Occipital lobe (tissue), 2 donors: ENCODE results near the gene SPOPL. TPM values are rescaled to one million over a fixed set of nuclear protein-coding genes. Genes with fewer than 3 reads are reported as not detected.
"Not testable (repeated sequence)": the region's sequence is repeated elsewhere in the genome, so short reads cannot be mapped to it uniquely, and the experiment has no call there.

Source experiments
- DNase-seq: peaks from one replicate; lab custom pipeline; 2025; lab: John Stamatoyannopoulos, UW
- total RNA-seq: library from RNA; depleted of rRNA; stranded (reverse); fragments of >200 nt; gene quantifications from one replicate; pipeline ENCODE4 v1.2.3, GENCODE V29; 2014

Gene SPOPL
- total RNA-seq: 29.3 TPM

DNA sequence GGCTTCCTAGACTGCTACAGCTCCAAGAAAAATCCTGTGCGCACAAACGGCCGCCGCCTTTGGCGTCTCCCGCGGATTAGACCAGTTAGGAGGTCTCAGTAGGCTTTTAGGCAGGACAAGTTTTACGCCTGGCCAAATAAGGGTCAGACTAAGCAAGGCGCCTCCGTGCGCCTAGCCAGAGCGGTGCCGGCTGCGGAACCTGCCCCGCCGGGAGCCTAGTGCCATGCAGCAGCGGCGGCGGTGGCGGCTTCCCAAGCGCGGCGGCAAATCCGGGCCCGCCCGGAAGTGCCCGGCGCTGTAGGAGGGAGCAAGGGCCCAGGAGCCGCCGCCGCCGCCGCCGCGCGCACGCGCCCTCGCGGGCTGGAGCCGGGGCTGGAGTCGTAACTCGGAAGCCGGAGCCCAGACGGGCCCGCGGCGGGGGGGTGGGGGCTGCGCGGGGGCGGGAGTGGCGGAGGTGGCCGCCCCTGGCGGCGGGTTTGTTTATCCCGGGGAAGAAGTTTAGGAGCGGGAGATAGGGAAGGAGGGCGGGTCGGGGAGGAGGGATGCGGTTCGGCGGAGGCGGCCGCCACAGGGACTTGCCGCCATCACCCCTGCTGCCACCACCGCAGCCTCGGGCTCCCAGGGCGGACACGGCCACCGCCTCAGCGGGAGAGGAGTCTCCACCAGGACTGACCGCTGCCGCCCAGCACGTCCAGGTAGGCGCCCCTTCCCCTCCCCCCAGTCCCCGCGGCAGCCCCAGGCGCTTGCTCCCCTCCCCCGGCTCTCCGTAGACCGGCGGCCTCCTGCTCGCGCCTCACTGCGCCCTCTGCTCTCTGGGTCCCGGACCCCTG is at the start of gene SPOPL:
Gene SPOPL, plus strand, starts transcription at position 346 of the 830 bp plus-strand sequence. CDS start 48,447 bp downstream, outside the sequence.
- peak; percentile 87 for DNase-seq

DNA sequence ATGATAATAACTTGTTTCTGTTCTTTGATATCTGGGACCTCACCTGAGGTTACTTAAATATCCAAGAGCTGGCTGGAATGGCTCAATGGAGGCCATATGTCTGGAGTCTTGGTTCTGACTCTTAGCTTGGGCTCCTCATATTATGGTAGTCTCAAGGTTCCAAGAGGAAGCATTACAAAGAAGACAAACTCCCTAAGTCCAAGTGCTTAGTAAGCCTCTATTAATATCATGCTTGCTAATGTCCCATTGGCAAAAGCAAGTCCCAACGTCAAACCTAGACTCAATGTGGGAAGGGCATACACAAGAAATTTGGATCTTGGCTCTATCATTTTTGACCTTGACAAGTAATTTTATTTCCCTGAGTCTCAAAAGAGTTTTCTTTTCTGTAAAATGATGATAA is 49.2 kb upstream of the SPOPL start:
- DNase-seq: no peak

- no peak for DNase-seq
Measured at GRCh38 chr2:138453815-138454214, 47.8 kb upstream of the SPOPL start.

GRCh38 chr2:138454761-138455160 is 46.8 kb upstream of the SPOPL start:
- DNase-seq: no peak

DNA sequence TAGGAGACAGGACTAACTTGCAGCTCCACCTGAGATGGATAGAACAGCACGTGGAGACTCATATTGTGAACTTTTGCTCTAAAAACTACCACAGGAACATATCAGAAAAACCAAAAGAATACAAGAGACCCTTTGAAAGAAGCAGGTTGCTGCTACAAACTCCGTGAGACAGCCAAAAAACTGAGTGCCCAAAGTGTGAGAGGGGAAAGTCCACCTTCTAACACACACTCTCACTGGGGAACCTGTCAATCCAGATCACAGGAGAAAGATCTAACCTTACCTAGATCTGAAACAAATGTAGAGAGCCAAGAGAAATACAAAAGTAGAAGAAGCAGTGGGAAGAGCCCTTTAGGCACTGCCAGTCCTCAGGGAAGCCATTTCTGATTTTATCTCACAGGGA is 46.3 kb upstream of the SPOPL start:
- DNase-seq: no peak

GRCh38 chr2:138455691-138456090 is 45.9 kb upstream of the SPOPL start:
- DNase-seq: no peak

DNA sequence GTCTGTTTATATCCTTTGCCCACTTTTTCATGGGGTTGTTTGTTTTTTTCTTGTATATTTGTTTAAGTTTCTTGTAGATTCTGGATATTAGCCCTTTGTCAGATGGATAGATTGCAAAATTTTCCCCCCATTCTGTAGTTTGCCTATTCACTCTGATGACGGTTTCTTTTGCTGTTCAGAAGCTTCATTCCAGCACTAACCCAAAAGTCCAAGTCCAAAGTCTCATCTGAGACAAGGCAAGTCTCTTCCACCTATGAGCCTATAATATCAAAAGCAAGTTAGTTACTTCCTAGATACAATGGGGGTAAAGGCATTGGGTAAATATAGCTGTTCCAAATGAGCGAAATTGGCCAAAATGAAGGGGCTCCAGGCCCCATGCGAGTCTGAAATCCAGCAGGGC is 38.9 kb upstream of the SPOPL start:
- DNase-seq: not testable (repeated sequence)

DNA sequence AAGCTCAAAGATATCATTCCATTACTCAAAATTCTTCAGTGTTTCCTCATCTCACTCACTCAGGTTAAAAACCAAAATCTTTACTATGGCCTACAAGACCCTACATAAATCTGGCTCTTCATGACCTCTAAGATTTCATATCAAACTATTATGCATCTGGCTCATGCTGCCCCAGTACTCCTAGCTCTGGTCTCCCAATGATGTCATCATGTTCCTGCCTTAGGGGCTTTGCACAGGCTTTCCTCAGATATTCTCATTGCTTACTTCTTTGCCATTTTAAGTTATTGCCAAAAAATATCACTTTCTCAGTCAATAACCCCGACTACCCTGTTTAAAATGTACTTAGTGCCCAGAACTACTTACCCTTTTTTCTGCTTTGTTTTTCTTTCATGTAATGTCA is 33.0 kb upstream of the SPOPL start:
- DNase-seq: no peak

- DNase-seq: no peak
Measured at GRCh38 chr2:138469411-138469810, 32.2 kb upstream of the SPOPL start.

- DNase-seq: no peak
Measured at GRCh38 chr2:138470941-138471340, 30.6 kb upstream of the SPOPL start.

GRCh38 chr2:138474100-138474825 is 27.3 kb upstream of the SPOPL start:
- DNase-seq: no peak

- no peak for DNase-seq
Measured at GRCh38 chr2:138475277-138475776, 26.2 kb upstream of the SPOPL start.

- DNase-seq: no peak
Measured at GRCh38 chr2:138476186-138476585, 25.4 kb upstream of the SPOPL start.

DNA sequence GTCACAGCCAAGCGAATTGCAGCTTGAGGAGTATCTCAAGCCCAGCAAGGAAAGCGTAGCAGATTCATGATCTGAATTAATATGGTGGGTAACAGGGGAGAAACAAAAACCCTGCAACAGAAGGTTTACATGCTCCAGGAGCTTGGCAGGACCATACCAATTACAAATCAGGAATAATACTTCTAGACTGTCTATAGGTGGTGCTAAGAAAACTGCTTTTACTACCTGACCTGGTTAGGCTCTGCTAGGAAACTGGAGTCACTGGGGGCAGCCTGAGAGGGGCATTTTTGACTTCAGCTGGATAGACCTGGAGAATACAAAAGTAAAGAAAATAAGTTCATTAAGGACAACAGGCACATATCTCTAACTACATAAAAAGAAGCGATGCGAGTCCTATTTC is 24.6 kb upstream of the SPOPL start:
- no peak for DNase-seq

- DNase-seq: not testable (repeated sequence)
Measured at GRCh38 chr2:138482796-138483195, 18.8 kb upstream of the SPOPL start.

- no peak for DNase-seq
Measured at GRCh38 chr2:138485019-138485418, 16.6 kb upstream of the SPOPL start.

DNA sequence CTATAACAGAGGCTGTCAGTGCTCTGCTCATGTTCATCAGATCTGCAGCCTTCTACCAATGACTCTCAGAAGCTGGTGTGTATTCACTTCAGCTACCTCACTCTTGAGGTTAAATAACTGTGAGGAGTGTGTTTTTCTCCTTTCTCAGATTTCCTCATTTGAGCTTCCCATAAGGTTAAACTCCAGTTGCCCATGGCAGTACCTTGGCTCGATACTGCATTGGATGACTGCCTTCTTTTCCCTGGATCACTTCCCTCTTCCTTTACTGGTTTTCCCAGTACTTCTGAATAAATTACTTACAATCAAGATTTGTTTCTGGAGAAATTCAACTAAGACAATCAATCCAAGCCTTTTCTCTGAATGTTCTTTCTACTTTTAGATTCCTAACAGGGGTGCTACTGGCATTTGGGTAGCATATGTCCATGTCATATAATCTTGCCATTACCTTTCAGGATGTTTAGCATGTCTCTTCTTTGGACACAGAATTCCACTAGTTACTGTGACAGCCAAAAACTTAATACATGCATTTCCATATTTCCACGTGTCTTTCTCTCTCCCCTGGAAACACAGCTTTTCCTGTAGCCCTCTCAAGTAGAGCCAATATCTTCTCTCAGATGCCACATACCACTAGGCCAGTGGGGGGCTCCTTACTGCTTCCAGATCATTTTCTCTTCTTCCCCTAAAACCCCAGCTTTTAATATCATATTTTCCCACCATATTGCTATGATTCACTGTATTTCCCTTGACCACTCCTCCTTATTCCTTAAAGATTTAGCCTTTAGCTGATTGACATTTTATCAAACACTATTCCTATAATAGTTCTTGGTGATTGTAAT is 15.0 kb upstream of the SPOPL start:
- DNase-seq: no peak

- DNase-seq: no peak
Measured at GRCh38 chr2:138490673-138491494, 10.7 kb upstream of the SPOPL start.

- DNase-seq: no peak
Measured at GRCh38 chr2:138491495-138491862, 10.1 kb upstream of the SPOPL start.

GRCh38 chr2:138492160-138492559 is 9.4 kb upstream of the SPOPL start:
- DNase-seq: no peak

DNA sequence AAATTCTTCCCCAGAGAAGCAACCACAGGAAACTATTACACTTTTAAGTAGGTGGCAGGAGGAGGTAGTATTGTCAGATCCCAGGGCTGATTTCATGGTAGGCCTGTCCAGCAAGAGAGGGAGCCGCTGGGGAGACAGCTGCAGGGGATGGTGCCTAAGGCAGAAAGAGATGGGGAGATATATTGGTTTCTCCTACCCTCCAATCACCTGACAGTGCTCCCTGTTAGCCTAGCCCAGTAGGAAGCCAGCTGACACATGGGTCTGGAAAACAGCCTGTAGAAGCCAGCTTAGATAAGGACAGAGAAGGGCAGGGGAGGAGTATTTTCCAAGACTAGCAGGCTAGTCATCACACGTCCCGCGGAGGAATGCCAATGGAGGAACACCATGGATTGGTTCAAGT is 8.2 kb upstream of the SPOPL start:
- no peak for DNase-seq
